ENCODE results near the gene AGAP3.

The AGAP3 gene

DNA sequence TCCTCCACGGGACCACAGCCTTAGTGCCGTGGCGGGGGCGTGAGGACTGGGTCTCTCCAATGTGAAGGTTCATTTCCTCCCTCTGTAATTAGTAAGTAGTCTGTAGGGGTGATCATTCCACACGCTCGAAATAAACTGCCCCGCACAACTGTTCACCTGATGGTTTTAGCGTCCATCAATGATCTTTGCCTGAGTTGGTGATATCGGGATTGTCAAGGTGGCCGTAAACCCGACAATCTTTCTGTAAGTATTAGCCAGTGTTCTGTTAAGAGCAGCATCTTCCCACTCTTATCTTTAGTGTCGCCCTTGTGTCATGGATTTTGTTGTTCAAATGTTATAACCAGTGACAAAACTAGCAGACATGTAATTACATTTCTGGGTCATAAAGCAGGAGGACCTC lies 17.7 kb downstream of the AGAP3 start:
- Histone ChIP-seq H3K4me1 (ENCODE audit: insufficient read depth, low read length) (no peaks in the 10 kb centered on the region), H2AFZ (ENCODE audit: low read depth, low read length) (no peak overlapping the region), H3K9me3 (ENCODE audit: low read length) (no peaks in the 10 kb centered on the region), H3K27me3 (ENCODE audit: insufficient read depth, low read length) (no peaks in the 10 kb centered on the region), H3K4me3 (ENCODE audit: low read length) (no peak overlapping the region), H3K36me3 (ENCODE audit: insufficient read depth, low read length) (peaks cover 8% of the 10 kb centered on the region)

DNA sequence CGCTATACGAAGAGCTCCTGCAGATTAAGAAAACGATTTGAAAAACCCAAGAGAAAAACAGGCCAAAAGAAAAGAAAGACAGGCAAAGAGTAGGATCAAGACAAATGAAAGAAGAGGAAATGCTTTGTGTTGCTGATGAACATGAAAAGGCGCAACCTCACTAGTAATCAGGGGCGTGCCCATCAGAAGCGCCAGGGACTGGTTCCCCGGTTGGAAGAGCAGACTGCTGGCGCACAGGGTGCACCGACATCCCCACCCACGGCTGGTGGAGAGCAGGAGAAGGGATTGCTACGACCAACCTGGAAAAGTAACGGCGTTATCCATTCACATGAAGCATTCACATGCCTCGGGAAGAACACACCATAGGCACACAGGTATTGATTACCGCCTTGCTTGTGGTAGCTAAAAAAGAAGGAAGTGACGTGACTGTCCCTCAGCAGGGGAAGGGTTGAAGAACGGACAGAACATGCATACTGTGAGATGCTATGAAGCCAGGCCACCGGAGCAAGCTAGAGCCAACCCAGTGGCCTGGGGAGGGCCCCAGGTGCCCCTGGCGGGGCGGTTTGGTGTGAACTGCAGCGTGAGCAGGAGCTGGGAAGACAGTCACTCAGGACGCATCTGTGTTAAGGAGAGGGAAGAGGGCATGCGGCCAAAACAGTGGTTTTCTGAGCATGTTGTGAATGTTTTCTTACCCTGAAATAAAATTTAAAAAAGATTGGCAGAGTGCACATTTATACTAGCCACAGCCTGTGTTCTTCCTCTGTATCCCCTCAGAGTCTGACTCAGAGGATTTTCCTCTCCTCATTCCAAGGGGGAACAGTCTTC lies 18.3 kb downstream of the AGAP3 start:
- Histone ChIP-seq H2AFZ (ENCODE audit: low read depth, low read length) (no peak overlapping the region), H3K4me1 (ENCODE audit: insufficient read depth, low read length) (no peaks in the 10 kb centered on the region), H3K36me3 (ENCODE audit: insufficient read depth, low read length) (peaks cover 8% of the 10 kb centered on the region), H3K9me3 (ENCODE audit: low read length) (no peaks in the 10 kb centered on the region), H3K27me3 (ENCODE audit: insufficient read depth, low read length) (no peaks in the 10 kb centered on the region), H3K4me3 (ENCODE audit: low read length) (no peak overlapping the region)

DNA sequence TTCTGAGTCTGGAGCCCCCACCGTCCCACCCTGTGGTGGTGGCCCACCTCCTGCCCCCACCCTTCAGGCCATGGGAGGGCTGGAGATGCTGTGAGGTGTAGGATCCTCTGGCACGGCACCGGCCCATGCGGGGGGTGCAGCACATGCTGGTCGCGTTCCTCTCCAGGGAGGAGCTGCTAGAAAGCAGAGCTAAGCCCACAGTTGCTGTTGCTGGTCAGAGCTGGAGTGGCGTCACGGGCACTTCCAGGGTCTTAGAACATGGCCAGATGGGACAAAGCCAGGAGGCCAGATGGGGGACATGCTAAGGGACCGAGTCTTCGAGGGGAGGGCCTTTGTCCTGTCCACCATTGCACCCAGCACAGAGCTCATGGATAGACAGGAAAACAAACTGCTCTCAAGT lies 21.6 kb downstream of the AGAP3 start:
- H3K4me1 ChIP-seq (ENCODE audit: insufficient read depth, low read length): peaks cover under 1% of the 10 kb centered on the region
- H3K27me3 ChIP-seq (ENCODE audit: insufficient read depth, low read length): no peaks in the 10 kb centered on the region
- H2AFZ ChIP-seq (ENCODE audit: low read depth, low read length): no peak overlapping the region
- H3K36me3 ChIP-seq (ENCODE audit: insufficient read depth, low read length): peaks cover 8% of the 10 kb centered on the region
- no peaks in the 10 kb centered on the region for H3K9me3 ChIP-seq (ENCODE audit: low read length)
- H3K4me3 ChIP-seq (ENCODE audit: low read length): no peak overlapping the region

DNA sequence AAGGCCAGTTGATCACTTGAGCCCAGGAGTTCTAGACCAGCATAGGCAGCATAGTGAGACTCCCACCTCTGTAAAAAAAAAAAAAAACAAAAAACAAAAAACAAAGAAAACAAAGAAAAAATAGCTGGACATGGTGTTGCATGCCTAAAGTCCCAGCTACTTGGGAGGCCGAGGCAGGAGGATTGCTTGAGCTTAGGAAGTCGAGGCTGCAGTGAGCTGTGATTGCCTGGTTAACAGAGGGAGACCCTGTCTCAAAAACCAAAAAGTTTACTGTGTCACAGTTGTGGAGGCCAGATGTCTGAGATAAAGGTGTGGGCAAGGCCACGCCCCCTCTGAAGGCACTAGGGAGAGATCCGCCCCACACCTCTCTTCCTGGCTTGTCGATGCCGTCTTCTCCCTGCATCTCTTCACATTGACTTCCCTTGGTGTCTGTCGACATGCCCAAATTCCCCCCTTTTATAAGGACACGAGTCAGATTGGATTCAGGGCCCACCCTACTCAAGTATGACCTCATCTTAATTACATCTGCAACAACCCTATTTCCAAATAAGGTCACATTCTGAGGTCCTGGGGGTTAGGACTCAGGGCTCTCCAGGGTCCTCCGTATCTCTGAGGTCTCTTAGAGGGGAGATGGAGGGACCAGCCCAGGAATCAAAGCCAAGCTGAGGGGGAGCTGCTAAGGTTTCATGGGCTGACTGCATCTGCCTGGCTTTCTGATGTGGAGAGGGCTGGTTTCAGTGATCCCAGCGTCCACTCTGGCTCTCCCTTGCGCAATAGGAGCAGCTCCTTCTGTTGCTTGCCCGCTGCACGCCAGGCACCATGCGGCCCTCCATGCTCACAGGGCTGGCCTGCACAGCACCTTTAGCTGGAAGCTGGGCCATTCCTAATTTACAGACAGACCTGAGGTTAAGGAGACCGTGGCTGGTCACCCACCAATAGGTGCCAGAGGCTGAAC lies 23.1 kb downstream of the AGAP3 start:
- Histone ChIP-seq H3K4me3 (ENCODE audit: low read length) (no peak overlapping the region), H3K9me3 (ENCODE audit: low read length) (no peaks in the 10 kb centered on the region), H3K4me1 (ENCODE audit: insufficient read depth, low read length) (peaks cover 10% of the 10 kb centered on the region), H2AFZ (ENCODE audit: low read depth, low read length) (no peak overlapping the region), H3K36me3 (ENCODE audit: insufficient read depth, low read length) (no peaks in the 10 kb centered on the region), H3K27me3 (ENCODE audit: insufficient read depth, low read length) (no peaks in the 10 kb centered on the region)

DNA sequence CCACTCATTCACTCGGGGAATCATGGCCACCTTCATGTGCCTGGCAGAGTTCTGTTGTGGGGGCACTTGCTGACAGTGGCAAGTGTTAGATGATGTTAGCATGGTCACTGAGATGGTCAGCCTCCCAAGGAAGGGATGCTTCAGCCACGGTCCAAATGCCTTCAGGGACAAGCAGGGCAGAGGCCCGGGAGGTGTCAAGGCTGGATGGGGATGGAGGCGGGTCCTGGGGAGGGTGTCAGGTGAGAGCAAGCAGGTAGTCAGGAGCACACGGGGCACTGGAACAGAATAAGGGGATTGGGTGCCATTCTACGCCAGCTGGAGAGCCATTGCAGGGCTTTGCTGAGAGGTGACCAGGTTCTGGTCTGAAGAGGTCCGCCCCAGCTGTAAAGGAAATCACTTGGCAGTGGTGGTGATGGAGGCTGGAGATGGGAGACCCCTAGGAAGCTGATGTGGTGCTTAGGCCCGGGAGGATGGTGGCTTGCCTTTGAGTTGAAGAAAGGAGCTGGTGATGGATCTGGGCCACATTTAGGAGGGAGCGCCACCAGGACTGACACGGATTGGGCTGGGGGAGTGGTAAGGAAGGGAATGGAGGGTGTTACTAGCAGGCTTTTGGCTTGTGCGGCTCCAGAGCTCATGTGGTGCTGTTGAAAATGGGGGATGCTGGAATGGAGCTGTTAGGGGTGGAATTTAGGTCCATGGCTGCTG lies 24.1 kb downstream of the AGAP3 start:
- Histone ChIP-seq H3K36me3 (ENCODE audit: insufficient read depth, low read length) (no peaks in the 10 kb centered on the region), H3K4me1 (ENCODE audit: insufficient read depth, low read length) (peaks cover 10% of the 10 kb centered on the region), H3K9me3 (ENCODE audit: low read length) (no peaks in the 10 kb centered on the region), H3K27me3 (ENCODE audit: insufficient read depth, low read length) (no peaks in the 10 kb centered on the region), H2AFZ (ENCODE audit: low read depth, low read length) (no peak overlapping the region), H3K4me3 (ENCODE audit: low read length) (no peak overlapping the region)

DNA sequence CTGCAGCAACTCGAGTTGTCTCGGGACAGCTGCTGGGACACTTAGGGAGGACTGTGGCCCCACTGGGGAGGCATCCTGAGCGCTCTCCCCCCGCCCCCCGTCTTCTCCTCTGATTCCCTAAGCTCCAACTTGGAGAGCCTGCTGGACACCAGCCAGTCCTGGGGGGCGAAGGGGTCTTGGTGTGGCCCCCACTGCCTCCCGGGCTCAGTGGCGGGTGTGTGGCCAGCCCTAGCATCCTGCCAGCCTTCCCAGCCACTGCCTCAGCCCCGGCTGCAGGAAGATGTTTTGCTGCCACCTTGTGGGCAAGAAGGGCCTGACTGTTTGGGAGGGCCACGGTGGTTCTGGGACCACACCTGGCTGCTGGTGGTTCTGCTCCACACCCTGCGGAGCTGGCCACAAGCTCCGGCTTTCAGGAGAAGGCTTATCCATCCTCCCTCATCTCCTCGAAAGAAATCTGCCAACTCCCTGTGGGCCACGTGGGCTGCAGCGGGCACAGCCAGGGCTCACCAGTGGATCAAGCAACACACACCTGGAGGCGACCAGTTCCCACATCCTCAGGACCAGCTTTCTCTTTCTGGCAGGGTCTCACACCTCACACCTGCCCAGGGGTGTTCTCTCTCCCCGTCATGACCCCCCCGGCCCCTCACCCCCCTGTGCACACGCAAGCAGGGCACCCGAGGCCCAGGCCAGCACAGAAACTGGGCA lies 24.8 kb downstream of the AGAP3 start:
- no peaks in the 10 kb centered on the region for H3K9me3 ChIP-seq (ENCODE audit: low read length)
- H2AFZ ChIP-seq (ENCODE audit: low read depth, low read length): no peak overlapping the region
- H3K4me1 ChIP-seq (ENCODE audit: insufficient read depth, low read length): peaks cover 10% of the 10 kb centered on the region
- H3K36me3 ChIP-seq (ENCODE audit: insufficient read depth, low read length): no peaks in the 10 kb centered on the region
- H3K4me3 ChIP-seq (ENCODE audit: low read length): no peak overlapping the region
- no peaks in the 10 kb centered on the region for H3K27me3 ChIP-seq (ENCODE audit: insufficient read depth, low read length)

DNA sequence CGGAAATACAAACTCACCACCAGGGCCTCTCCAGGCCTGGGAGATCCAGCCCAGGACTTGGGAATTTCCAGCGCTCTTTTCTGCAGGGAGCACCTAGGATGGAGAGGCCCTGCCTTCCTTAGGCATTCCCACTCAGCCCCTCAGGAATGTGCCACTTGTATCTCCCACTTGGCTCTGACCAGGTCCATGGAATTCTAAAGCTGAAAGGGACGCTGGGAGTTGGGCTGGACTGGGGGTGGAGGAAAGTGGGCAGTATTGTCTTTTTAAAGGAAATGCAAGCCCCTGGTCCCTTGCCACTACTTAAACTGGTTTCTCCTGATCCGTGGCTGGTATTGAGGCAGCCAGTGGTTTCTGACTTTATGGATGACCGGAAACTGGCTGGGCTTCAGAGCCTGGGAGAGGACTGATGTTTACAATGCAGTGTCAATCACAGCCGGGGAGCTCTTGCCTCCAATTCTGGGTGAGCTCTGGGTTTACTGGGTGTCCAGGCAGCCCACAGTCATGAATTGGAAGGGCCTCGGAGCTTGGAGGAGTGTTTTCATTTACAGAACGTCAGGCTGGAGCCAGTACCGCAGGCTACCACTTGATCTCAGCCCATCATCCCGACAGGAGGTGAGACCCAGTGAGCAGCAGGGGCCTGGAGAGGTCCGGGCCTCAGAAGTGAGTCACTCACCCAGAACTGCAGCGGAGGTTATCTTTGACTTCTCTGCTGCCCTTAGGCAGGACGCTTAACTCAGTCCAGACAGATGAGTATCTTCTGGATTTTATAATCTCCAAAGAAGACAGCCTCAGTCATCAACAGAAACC lies 27.3 kb downstream of the AGAP3 start:
- peaks cover 10% of the 10 kb centered on the region for H3K4me1 ChIP-seq (ENCODE audit: insufficient read depth, low read length)
- H2AFZ ChIP-seq (ENCODE audit: low read depth, low read length): no peak overlapping the region
- no peaks in the 10 kb centered on the region for H3K27me3 ChIP-seq (ENCODE audit: insufficient read depth, low read length)
- H3K4me3 ChIP-seq (ENCODE audit: low read length): no peak overlapping the region
- H3K36me3 ChIP-seq (ENCODE audit: insufficient read depth, low read length): peaks cover 8% of the 10 kb centered on the region
- H3K9me3 ChIP-seq (ENCODE audit: low read length): no peaks in the 10 kb centered on the region

DNA sequence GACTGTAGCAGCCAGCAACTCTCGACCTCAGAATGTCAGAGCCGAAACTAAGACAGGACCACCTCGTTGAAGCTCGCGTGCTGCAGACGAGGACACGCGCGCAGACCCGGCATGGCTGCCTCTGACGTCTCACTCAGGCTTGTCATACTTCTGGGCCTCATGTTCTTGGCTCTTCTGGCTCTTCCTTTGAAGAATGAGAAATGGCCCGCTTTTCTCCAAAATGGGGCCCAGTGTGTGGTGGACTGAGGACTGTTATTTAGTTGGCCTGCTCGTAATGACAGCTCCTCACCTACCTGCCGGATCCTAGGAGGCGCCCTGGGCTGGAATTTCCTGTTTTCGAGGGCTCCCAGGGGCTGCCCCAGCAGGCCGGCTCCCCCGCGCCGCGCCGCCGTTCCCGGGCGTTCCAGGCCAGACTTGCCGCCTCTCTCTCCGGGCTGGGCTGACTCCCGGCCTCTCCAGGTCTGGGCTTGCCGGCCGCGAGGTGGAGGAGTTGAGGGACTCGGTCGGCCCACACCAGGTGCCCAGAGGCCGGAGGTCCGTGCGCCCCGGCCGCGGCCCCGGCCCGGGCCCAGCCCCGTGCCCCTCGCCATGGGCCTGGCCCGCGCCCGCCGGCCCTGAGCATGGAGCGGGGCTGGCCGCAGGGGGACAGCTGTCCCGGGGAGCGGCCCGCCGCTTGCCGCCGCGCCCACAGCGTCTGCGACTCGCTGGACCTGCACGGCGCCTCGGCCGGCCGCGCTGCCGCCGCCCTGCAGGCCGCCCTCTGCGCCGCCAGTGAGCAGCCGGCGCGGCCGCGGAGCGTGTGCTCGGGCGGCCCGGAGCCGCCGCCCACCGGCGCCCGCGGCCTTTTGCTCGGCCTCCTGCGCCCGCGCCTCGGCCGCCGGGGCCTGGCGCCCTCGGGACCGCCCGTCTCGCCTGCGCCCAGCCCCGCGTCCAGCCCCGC lies 28.1 kb downstream of the AGAP3 start:
- Histone ChIP-seq H3K9me3 (ENCODE audit: low read length) (no peaks in the 10 kb centered on the region), H3K4me1 (ENCODE audit: insufficient read depth, low read length) (peaks cover 10% of the 10 kb centered on the region), H3K4me3 (ENCODE audit: low read length) (no peak overlapping the region)

DNA sequence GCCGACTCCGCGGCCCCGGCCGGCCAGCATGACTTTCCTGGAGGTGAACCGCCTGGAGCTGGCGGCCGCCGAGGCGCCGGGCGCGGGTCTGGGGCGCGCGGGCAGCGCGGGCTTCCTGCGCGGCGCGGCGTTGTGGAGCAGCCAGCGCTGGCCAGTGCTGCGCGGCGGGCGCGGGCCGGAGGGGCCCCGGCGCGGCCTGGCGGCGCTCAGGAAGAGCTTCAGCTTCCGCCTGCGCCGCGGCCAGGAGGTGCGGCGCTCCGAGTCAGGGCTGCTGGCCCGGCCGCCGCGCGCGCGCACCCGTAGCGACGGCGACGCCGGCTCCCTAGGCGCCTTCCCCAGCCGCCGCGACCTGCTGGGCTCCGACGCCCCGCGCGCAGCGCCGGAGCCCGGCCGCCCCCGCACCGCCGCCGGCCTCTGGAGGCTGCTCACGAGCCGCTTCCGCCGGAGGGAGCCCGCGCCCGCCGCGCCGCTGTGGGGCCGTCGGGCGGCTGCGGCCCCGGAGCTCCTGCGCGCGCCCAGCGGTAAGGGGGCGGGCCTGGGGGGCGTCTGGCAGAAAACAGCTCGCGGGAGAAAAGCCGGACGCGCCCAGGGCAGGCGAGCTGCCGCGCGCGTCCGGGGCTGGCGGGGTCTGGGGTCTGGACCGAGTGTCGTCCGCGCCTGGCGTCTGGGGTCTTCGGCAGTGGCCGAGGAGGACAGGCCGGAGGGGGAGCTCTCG lies 29.0 kb downstream of the AGAP3 start:
- H3K4me1 ChIP-seq (ENCODE audit: insufficient read depth, low read length): peaks cover 10% of the 10 kb centered on the region
- H3K36me3 ChIP-seq (ENCODE audit: insufficient read depth, low read length): peaks cover 25% of the 10 kb centered on the region
- H2AFZ ChIP-seq (ENCODE audit: low read depth, low read length): no peak overlapping the region
- no peak overlapping the region for H3K4me3 ChIP-seq (ENCODE audit: low read length)
- H3K9me3 ChIP-seq (ENCODE audit: low read length): no peaks in the 10 kb centered on the region
- no peaks in the 10 kb centered on the region for H3K27me3 ChIP-seq (ENCODE audit: insufficient read depth, low read length)

More for the DNA sequence above, 28.1 kb downstream of the AGAP3 start:
- no peak overlapping the region for H2AFZ ChIP-seq (ENCODE audit: low read depth, low read length)
- peaks cover 17% of the 10 kb centered on the region for H3K36me3 ChIP-seq (ENCODE audit: insufficient read depth, low read length)
- no peaks in the 10 kb centered on the region for H3K27me3 ChIP-seq (ENCODE audit: insufficient read depth, low read length)

DNA sequence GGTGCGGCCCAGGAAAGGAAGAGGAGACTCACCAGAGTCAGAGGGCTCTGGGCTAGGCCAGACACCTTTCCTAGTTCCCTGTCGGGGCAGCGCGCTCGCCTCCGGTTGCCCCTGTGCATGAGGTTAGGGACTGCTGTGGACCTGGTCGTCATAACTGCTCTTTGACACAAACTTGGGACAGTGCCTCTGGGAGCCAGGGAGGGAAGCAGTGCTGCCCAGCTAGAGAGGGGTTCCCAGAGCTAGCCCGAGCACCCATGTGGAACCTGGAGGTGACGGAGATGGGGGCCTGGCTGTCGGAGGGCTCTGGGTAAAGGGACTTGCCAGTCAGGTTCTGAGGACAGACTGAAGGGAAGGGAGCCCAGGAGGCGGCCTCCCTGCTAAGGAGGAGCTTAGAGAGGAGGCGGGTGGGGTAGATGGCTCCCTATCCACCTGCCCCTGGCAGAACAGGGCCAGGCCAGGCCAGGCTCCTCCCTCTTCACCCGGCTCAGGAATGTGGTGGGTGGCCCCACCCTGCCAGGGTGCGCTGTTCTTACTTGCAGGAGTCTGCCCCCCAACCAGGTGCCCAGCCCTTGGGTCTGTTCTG lies 29.7 kb downstream of the AGAP3 start:
- no peak overlapping the region for H3K4me3 ChIP-seq (ENCODE audit: low read length)
- no peaks in the 10 kb centered on the region for H3K9me3 ChIP-seq (ENCODE audit: low read length)
- H2AFZ ChIP-seq (ENCODE audit: low read depth, low read length): no peak overlapping the region
- no peaks in the 10 kb centered on the region for H3K27me3 ChIP-seq (ENCODE audit: insufficient read depth, low read length)
- peaks cover 28% of the 10 kb centered on the region for H3K36me3 ChIP-seq (ENCODE audit: insufficient read depth, low read length)
- H3K4me1 ChIP-seq (ENCODE audit: insufficient read depth, low read length): peaks cover 10% of the 10 kb centered on the region

Measured in neuron (in vitro differentiated cells).